ENCODE data around the gene NNT.
"Not testable (repeated sequence)": the region's sequence is repeated elsewhere in the genome, so short reads cannot be mapped to it uniquely, and the experiment has no call there.

NNT gene

GRCh38 chr5:43602461-43603343 lies at the start of gene NNT:
Gene NNT (plus strand): TSS chr5:43603180. CDS start chr5:43609196, 6,016 bp downstream.
- peak; percentile 49 to 75 (median 53) for DNase-seq (ENCODE audit: low read depth in 2 of 3, low spot score in 1 of 3)

DNA sequence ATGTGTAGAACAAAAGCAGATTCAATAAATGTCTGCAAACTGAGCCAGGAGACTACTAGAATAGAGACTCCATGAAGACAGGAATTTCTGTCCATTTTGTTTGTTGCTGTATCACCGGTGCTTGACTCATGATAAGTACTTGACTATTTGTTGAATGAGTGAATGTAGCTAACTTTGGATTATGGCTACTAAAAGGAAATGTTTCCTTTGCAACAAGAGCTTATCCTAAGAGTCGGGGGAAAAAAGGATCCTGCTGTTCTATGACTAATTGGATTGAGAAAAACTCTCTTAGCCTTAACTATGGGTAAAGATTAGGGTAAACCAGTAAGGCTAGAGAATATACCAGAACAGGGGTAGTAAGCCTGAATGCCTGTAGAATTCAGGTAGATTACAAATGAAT lies 49.6 kb upstream of the NNT start:
- DNase-seq (ENCODE audit: low read depth in 2 of 3, low spot score in 1 of 3) = no peak

DNA sequence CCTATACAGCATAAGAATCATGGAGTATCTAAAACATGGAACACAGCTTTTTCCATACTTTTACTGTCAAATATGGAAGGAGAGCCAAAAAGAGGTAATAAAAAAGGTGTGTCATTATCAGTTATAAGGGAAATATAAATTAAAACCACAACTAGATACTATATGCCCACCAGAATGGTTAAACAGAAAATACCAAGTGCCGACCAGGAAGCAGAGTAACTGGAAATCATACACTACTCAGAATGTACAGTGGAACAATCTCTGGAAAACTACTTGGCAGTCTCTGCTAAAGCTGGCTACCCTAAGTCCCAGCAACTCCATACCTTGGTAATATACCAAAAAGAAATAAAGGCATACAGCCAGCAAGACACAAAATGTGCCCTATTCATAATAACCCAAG lies 48.5 kb upstream of the NNT start:
- DNase-seq (ENCODE audit: low read depth in 2 of 3, low spot score in 1 of 3) = no peak

DNA sequence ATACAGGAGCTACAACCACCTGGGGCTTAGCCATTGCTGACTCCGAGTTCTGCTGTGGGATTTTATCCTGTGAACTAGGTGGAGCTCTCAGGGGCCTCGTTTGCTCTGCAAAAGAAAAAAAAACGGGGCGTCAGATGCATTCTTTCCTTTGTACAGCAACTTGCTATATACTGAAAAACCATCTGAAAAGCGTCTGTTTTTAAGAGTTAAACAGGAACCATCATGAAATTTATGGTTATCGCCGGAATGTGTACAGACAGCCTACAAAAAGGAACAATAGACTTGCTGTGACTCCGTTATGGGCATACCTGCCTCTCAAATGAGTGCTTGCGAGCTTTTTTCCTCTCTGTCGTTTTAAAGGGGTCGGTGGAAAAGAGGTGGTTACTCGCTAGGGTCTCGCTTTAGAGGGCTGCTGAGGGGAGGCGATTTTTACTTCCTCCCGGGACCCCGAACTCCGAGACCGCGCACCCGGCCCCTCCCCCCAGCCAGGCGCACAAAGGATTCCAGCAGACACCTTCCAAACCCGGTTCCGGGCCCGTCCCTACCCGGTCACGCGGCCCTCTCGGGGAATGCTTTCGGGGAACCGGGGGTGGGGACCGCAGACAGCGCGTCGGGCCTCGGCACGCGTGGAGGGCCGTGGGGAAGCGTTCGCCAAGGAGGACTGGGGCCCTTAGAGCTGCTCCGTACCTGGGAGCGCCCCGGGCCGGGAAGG lies 46.9 kb upstream of the NNT start:
- peak; percentile 21 to 47 (median 28) for DNase-seq (ENCODE audit: low read depth in 2 of 3, low spot score in 1 of 3)

DNA sequence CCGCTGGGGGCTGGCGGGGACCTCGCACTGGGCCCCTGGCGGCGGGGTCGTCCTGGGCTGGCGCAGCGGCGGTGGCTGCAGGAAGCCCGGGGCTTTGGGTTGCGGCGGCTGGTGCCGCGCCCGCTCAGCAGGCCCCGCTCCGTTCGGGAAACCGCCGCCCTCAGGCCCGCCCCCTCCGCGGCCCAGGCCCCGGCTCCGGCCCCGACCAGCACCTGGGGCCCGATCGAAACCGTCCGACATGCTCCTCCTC lies 46.4 kb upstream of the NNT start:
- DNase-seq (ENCODE audit: low read depth in 2 of 3, low spot score in 1 of 3) = peak in 1 of 3 donors; percentile 82

DNA sequence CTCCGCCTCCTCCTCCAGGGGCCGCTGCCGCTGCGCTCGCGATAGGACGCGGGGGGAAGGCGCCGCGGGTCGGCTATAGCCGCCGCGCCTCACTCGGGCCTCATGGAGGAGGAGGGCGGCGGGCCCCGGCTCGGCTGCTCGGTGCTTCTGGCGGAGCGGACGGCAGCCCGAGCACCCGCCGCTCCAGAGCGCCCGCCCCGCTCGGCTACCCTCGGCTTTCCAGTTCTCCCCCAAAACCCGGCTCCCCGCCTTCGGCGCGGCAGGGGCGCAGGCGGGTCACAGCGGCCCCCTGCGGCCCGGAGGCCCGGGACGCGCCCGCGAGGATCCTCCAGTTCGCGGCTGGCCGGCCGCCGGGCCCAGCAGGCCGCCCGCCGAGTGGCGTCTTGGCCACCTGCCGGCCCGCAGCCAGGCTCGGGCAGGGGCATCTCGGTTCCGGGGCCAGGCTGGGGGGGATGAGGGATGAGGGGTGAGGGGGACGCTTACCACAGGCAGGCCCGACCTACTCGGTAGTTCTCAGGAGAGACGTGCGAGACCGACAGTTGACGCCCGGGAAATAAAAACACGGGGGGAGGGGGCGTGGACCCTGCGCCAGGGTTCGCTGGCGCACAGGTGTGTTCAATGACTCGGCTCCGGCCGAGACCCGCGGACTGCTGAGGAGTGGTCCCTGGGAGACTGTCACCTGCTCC lies 46.0 kb upstream of the NNT start, which contains the start of gene PAIP1:
TSS of gene PAIP1 (minus strand) at position 221 of the 686 bp plus-strand sequence. CDS start 231 bp downstream, outside the sequence.
- DNase-seq (ENCODE audit: low read depth in 2 of 3, low spot score in 1 of 3) = peak; percentile 60 to 68 (median 65)

- DNase-seq (ENCODE audit: low read depth in 2 of 3, low spot score in 1 of 3) = no peak
These were observed 42.9 kb upstream of the NNT start for GRCh38 chr5:43560128-43560527.

GRCh38 chr5:43561356-43561755 lies 41.6 kb upstream of the NNT start:
- no peak for DNase-seq (ENCODE audit: low read depth in 2 of 3, low spot score in 1 of 3)

GRCh38 chr5:43563321-43563720 lies 39.7 kb upstream of the NNT start:
- DNase-seq (ENCODE audit: low read depth in 2 of 3, low spot score in 1 of 3) = no peak

DNA sequence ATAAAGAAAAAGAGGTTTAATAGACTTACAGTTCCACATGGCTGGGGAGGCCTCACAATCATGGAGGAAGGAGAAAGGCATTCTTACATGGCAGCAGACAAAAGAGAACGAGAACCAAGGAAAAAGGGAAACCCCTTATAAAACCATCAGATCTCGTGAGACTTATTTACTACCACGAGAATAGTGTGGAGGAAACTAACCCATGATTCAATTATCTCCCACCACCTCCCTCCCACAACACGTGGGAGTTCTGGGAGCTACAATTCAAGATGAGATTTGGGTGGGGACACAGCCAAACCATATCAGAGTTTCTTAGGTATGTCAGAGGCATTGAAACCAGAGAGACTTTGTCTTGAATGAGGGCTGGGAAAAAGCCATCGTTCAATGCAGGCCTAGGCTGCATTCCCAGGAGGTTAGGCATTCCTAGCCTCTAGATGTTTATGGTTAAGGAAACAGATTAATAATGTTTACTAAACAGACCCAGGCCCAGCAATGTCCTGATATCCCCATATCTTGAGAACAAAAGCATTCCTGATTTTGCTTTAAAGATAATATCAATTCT lies 38.6 kb upstream of the NNT start:
- no peak for DNase-seq (ENCODE audit: low read depth in 2 of 3, low spot score in 1 of 3)

DNA sequence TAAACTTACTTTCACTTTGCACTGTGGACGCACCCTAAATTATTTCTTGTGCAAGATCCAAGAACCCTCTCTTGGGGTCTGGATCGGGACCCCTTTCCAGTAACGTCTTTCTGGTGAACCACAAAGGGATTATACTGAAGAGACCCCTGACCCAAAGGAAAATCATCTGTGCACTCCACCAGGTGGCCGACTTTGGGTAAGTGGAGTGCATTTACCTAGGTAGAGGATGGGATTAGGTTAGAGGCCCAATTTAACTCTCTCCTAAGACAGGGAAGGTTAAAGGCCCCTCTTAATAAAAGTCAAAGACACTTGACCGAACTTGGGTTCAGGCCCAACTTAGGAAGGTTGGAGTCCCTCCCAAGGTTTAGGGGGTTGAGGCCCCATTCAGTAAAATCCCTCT lies 37.9 kb upstream of the NNT start:
- DNase-seq (ENCODE audit: low read depth in 2 of 3, low spot score in 1 of 3) = no peak

DNA sequence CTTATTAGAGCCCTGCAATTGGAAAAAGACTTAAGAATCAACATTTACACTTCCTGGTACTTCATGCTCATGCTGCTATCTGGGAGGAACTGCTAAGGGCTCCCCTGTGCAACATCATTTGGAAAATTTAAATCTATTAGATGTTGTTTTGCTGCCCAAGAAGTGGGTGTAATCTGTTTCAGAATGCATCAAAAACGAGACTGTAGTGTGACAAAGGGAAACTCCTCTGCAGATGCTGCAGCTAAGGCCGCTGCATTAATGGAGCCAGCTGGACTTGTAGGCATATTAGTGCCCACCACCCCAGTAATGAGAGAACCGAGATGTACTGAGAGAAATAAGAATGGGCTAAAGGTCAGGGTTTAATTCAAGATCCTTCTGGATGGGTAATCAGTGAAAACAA lies 35.0 kb upstream of the NNT start:
- no peak for DNase-seq (ENCODE audit: low read depth in 2 of 3, low spot score in 1 of 3)

DNA sequence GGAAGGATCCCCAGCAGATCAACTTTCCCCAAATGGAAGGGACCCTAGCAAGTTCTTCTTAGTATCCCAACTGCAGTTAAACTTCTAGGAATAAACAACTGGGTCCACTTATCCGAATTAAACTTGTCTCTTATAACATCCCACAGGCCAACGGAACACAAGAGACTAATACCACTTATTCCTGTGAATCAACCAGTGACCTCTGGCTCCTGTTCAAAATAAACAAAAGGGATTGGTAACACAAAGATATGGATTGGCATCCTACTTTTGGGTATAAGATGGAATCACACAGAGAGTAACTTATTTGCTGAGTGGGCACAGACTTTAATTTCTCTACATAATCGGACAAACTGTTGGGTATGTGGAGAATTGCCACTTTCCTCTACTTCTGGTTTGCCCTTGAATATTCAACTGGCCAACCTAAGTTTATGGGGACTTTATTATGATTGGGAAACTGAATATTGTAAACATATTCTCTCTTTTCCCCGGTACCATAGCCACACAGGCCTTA lies 33.7 kb upstream of the NNT start:
- no peak for DNase-seq (ENCODE audit: low read depth in 2 of 3, low spot score in 1 of 3)

- DNase-seq (ENCODE audit: low read depth in 2 of 3, low spot score in 1 of 3) = no peak
These were observed 32.4 kb upstream of the NNT start for GRCh38 chr5:43570450-43571158.

- no peak for DNase-seq (ENCODE audit: low read depth in 2 of 3, low spot score in 1 of 3)
These were observed 31.7 kb upstream of the NNT start for GRCh38 chr5:43571237-43571636.

DNA sequence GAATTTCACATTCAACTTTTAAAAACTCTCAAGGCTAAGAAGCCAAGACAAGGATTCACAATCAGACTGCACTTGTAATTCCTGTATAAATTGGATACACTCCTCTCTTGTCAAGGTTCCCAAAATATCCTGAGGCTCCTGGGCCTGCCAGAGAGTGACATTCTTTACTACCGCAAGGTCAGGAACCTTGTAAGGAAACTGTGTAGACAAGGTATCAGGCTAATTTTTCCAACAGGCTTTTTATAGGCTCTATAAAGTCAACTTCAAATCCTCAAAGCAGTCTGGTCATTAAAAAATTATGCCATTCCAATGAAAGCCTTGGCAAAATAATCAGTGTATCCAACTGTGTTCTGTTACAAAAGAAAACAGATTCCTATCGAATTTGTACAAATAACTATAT lies 30.6 kb upstream of the NNT start:
- DNase-seq (ENCODE audit: low read depth in 2 of 3, low spot score in 1 of 3) = no peak

DNA sequence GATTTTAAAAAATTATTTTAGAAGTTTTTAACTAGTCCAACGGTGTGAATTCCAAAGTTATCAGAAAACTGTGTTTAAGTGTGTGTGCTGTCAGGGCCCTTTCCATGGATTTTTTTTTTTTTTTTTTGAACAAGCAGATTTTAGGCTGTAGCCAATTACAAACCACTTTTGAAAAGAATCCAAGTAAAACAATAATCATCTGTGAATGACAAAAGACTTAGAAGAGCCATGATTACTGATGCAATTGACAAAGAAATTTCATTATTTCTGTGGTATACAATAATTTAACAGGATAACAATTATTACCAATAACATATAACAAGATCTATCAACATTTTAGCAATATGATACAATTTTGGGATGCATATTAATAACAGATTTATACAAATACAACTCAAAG lies 29.9 kb upstream of the NNT start:
- DNase-seq (ENCODE audit: low read depth in 2 of 3, low spot score in 1 of 3) = no peak

- not testable (repeated sequence) for DNase-seq (ENCODE audit: low read depth in 2 of 3, low spot score in 1 of 3)
These were observed 22.4 kb upstream of the NNT start for GRCh38 chr5:43580402-43581210.

DNA sequence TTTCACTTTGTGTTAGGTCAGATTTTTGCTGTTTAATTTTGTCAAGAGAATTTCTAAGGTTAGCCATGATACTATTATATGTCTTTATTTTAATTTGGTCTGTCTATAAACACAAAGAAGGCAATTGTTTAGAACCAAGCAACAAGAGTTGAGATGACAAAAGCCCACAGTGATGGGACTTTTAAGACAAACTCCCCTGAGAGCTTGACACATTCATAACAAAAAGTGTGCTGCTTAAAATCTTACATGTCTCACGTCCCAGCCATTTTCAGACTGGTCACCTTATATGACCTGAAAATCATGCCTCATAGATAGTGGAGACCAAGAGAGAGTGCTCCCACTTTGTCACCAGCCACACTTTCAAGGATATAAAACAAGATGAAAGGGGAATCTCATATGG lies 21.6 kb upstream of the NNT start:
- DNase-seq (ENCODE audit: low read depth in 2 of 3, low spot score in 1 of 3) = no peak
